Brain microvascular endothelial cell (primary cell): ENCODE measurements around the gene VPS13D.

ENCODE experiments used
- DNase-seq: peaks from one replicate; pipeline ENCODE4 v3.0.0-alpha.2; 2020
- H3K27ac ChIP-seq: fragments of 250-450 bp; sonication (Bioruptor Pico); 2 replicates; pipeline ENCODE4 v1.5.1; 2020; ENCODE audit warnings: mild to moderate bottlenecking, moderate library complexity
- H3K27me3 ChIP-seq: fragments of 250-450 bp; sonication (Bioruptor Pico); replicated peaks from 2 replicates; pipeline ENCODE4 v1.5.1; 2020; ENCODE audit warnings: mild to moderate bottlenecking
- H3K36me3 ChIP-seq: fragments of 250-450 bp; sonication (Bioruptor Pico); replicated peaks from 2 replicates; pipeline ENCODE4 v1.5.1; 2020; ENCODE audit warnings: mild to moderate bottlenecking
- H3K4me3 ChIP-seq: 2 replicates; pipeline ENCODE4 v1.5.1; 2011; ENCODE audit warnings: low read depth, mild to moderate bottlenecking, control low read depth, low read length, moderate library complexity
- in situ Hi-C: cut with HindIII; loops from 2 replicates; pipeline ENCODE4 v1.10.0; 2017; ENCODE audit warnings: low sequenced_read_pairs, low pct_ligation_motif_present
- TF ChIP-seq, protein P1 (sequence below): IDR thresholded peaks from 2 replicates; pipeline ENCODE4 v1.5.1; 2011; ENCODE audit warnings: low read depth, mild to moderate bottlenecking, moderate library complexity, low read length, control low read depth, inconsistent platforms; ENCODE audit errors: missing control alignments

The VPS13D gene

GRCh38 chr1:12353981-12354380, 124.2 kb downstream of the VPS13D start:
- TF ChIP-seq, protein P1, sequence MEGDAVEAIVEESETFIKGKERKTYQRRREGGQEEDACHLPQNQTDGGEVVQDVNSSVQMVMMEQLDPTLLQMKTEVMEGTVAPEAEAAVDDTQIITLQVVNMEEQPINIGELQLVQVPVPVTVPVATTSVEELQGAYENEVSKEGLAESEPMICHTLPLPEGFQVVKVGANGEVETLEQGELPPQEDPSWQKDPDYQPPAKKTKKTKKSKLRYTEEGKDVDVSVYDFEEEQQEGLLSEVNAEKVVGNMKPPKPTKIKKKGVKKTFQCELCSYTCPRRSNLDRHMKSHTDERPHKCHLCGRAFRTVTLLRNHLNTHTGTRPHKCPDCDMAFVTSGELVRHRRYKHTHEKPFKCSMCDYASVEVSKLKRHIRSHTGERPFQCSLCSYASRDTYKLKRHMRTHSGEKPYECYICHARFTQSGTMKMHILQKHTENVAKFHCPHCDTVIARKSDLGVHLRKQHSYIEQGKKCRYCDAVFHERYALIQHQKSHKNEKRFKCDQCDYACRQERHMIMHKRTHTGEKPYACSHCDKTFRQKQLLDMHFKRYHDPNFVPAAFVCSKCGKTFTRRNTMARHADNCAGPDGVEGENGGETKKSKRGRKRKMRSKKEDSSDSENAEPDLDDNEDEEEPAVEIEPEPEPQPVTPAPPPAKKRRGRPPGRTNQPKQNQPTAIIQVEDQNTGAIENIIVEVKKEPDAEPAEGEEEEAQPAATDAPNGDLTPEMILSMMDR: no peak
- H3K4me3 ChIP-seq: no peak overlapping the region
- no peak for DNase-seq
- H3K27ac ChIP-seq: no peak overlapping the region
- H3K27me3 ChIP-seq: no peaks in the 10 kb centered on the region
- peaks cover 40% of the 10 kb centered on the region for H3K36me3 ChIP-seq
- in situ Hi-C loops: no loop called here

- no peak overlapping the region for H3K4me3 ChIP-seq
- DNase-seq: peak; percentile 33
- H3K36me3 ChIP-seq: peaks cover 42% of the 10 kb centered on the region
- H3K27me3 ChIP-seq: no peaks in the 10 kb centered on the region
- in situ Hi-C loops: no loop called here
- TF ChIP-seq, protein P1: no peak
- peak overlapping the region; percentile 80 for H3K27ac ChIP-seq
Observed at GRCh38 chr1:12356004-12356890, 126.4 kb downstream of the VPS13D start.

DNA sequence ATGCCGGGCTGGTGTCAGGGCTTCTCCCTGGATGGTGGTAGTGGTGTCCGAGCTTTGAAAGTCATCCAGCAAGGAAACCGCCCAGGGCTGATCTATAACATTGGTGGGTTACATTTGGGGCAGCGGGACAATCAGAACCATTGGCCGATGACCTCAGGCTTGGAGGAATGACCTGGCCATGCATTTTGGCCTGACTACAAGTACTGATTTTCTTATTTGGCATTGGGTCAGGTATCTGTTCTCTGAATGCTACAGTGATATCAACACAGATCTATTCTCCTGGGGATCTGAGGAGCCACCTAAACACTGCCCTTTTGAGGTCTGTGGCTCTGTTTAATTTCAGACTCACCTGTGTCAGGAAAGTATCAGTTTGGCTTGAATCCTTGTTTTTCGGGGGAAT, 128.7 kb downstream of the VPS13D start:
- no peak for DNase-seq
- in situ Hi-C loops: no loop called here
- TF ChIP-seq, protein P1: no peak
- Histone ChIP-seq H3K4me3 (no peak overlapping the region), H3K27me3 (no peaks in the 10 kb centered on the region), H3K36me3 (peaks cover 49% of the 10 kb centered on the region), H3K27ac (no peak overlapping the region)

DNA sequence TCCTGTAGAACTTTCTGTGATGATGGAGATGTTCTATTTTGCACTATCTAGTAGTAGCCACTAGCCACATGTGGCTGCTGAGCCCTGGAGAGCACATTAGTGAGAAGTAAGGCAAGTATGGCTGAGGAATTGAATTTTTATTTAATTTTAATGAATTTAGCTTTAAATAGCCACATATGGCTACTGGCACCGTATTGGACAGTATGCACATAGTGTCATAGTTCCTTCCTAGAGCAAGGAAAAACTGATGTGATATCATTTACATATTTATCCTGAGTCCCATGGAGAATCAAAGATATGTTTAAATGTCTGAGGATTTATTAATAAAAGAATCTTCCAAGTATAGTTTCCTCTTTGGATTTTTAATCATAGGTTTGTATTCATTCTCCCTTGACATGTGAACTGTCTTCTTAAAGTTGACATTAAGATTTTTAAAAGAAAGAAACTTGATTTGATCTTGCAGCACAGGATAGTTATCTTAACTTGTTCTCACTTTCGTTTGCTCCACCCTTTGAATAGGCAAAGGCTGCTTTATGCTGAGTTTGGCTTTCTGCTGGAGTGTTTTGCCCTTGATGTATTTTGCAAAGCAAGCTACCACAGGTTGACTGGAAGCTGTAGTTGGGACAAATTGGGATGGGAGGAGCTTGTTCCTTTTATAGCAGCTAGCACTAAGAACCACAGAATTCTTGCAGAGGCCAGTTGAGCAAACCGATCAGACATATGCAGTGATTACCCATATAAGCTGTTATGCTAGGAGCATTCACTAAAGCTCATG, 129.7 kb downstream of the VPS13D start:
- TF ChIP-seq, protein P1: no peak
- no peak for DNase-seq
- Histone ChIP-seq H3K27ac (no peak overlapping the region), H3K27me3 (no peaks in the 10 kb centered on the region), H3K36me3 (peaks cover 45% of the 10 kb centered on the region), H3K4me3 (no peak overlapping the region)
- in situ Hi-C loops: no loop called here

DNA sequence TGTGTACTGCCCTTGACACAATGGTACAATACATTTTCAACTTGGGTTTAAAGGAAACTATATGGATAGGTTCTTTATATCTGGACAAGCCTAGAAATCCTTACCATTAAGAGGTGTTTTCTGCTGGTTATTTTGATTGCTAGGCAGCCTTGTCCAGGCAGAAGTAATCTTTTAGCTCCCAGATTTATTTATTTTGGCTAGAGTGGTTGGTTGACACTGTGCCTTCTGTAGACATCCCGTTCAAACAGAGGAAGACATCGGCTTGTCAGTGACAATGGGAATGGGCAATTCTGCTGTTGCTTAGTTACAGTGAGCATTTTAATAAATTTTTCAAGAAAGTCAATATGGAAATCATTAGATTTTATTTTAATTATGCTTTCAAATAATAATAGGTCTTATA, 138.8 kb downstream of the VPS13D start:
- DNase-seq: peak; percentile 24
- in situ Hi-C loops: no loop called here
- TF ChIP-seq, protein P1: no peak
- Histone ChIP-seq H3K36me3 (peaks cover 8% of the 10 kb centered on the region), H3K4me3 (no peak overlapping the region), H3K27me3 (no peaks in the 10 kb centered on the region), H3K27ac (no peak overlapping the region)
